Prostate gland (tissue), 2 donors: ENCODE data around the gene RIPOR2.

Source experiments
- POLR2A ChIP-seq: fragments of 450-650 bp; IDR thresholded peaks from one replicate; pipeline ENCODE4 v1.6.1; 2016; ENCODE audit warnings: antibody characterized with exemption, mild to moderate bottlenecking
- POLR2AphosphoS5 ChIP-seq: sonication (generic); formaldehyde crosslinking; IDR thresholded peaks from one replicate; pipeline ENCODE4 v1.6.1; 2017; ENCODE audit warnings: antibody characterized with exemption
- TF ChIP-seq, protein P1 (sequence below), 4 experiments: fragments of 200-600 bp in 2 of 4; fragments of 450-650 bp in 2 of 4; sonication (generic) in 2 of 4; IDR thresholded peaks; 1 replicate in 3 of 4; 2 replicates in 1 of 4; pipeline ENCODE4 v1.5.1; 2016 to 2019; ENCODE audit warnings: antibody characterized with exemption in 4 of 4, mild to moderate bottlenecking in 2 of 4, moderate library complexity in 2 of 4

DNA sequence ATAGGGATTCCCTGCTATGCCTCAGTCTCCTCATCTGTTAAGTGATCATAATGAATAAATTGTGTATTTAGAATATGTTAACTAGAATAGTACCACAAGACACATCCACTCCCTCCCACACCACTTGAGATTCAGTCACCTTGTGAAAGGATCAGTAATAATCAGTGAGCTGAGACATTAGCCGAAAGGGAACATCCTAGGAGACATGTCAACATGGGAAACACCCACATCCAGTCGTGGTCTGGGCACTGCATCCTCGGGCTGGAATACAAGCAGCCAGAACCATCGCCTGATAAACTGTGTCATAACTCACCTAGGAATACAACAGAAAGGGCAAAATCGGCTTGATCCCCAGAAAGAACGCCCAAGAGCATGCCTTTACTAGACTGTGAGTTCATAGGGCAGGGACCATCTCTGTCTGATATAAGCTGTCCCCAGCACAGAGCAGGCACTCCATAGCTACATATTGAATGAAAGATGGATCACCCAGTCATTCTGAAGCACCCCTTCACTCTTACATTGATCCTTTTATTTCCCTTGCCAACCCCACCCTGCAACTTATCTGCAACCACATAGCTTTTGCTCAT lies 23.9 kb downstream of the RIPOR2 start:
- TF ChIP-seq POLR2AphosphoS5 (no peak), POLR2A (no peak)
- TF ChIP-seq, protein P1, sequence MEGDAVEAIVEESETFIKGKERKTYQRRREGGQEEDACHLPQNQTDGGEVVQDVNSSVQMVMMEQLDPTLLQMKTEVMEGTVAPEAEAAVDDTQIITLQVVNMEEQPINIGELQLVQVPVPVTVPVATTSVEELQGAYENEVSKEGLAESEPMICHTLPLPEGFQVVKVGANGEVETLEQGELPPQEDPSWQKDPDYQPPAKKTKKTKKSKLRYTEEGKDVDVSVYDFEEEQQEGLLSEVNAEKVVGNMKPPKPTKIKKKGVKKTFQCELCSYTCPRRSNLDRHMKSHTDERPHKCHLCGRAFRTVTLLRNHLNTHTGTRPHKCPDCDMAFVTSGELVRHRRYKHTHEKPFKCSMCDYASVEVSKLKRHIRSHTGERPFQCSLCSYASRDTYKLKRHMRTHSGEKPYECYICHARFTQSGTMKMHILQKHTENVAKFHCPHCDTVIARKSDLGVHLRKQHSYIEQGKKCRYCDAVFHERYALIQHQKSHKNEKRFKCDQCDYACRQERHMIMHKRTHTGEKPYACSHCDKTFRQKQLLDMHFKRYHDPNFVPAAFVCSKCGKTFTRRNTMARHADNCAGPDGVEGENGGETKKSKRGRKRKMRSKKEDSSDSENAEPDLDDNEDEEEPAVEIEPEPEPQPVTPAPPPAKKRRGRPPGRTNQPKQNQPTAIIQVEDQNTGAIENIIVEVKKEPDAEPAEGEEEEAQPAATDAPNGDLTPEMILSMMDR (IDR thresholded peaks at IDR 0.05): no peak
